A673 (cell line): ENCODE measurements around the gene PTPA. TPM values are rescaled to one million over a fixed set of nuclear protein-coding genes. Genes with fewer than 3 reads are reported as not detected.

Source experiments
- BruUV-seq: library from RNA; stranded (reverse); fragments of 400-500 nt; replicated peaks from 2 replicates; lab custom pipeline; 2021; lab: Mats Ljungman, UMichigan
- CTCF ChIA-PET: fragments of 300-600 bp; sonication (Branson Sonifier 250); formaldehyde crosslinking; loops from one replicate; lab custom pipeline; 2022; ENCODE audit warnings: antibody characterized with exemption; lab: Charles Lee
- POLR2A ChIA-PET: fragments of 300-600 bp; sonication (Branson Sonifier 250); formaldehyde crosslinking; loops from one replicate; lab custom pipeline; 2022; ENCODE audit warnings: antibody characterized with exemption; ENCODE audit not compliant: low non-redundant PET; lab: Charles Lee
- DNase-seq: peaks from one replicate; pipeline ENCODE4 v3.0.0-alpha.2; 2015; ENCODE audit warnings: low spot score
- H3K27ac ChIP-seq: fragments of 200-600 bp; sonication (generic); 2 replicates; pipeline ENCODE4 v1.5.1; 2016; ENCODE audit warnings: mixed run types, low read depth, mild to moderate bottlenecking, mixed read lengths, antibody characterized with exemption, low read length; ENCODE audit not compliant: poor library complexity, severe bottlenecking
- H3K27me3 ChIP-seq: fragments of 200-600 bp; sonication (generic); replicated peaks from 2 replicates; pipeline ENCODE4 v1.6.1; 2017; ENCODE audit warnings: mixed run types, low read depth, mild to moderate bottlenecking, mixed read lengths, antibody characterized with exemption, low read length; ENCODE audit not compliant: insufficient read depth, poor library complexity
- H3K36me3 ChIP-seq: fragments of 200-600 bp; sonication (generic); 2 replicates; pipeline ENCODE4 v1.6.1; 2016; ENCODE audit warnings: mixed run types, mild to moderate bottlenecking, mixed read lengths, antibody characterized with exemption, low read length; ENCODE audit not compliant: insufficient read depth, poor library complexity, severe bottlenecking
- H3K4me1 ChIP-seq: fragments of 200-600 bp; sonication (generic); 2 replicates; pipeline ENCODE4 v1.6.1; 2017; ENCODE audit warnings: mixed run types, mild to moderate bottlenecking, mixed read lengths, antibody characterized with exemption, low read length; ENCODE audit not compliant: insufficient read depth, poor library complexity, severe bottlenecking
- H3K4me3 ChIP-seq: fragments of 200-600 bp; sonication (generic); 2 replicates; pipeline ENCODE4 v1.5.1; 2016; ENCODE audit warnings: low read depth, mixed run types, mild to moderate bottlenecking, mixed read lengths, low read length; ENCODE audit not compliant: poor library complexity, severe bottlenecking
- H3K9me3 ChIP-seq: fragments of 200-600 bp; sonication (generic); 2 replicates; pipeline ENCODE4 v1.6.1; 2016; ENCODE audit warnings: mixed run types, low read depth, mild to moderate bottlenecking, mixed read lengths, antibody characterized with exemption, low read length; ENCODE audit not compliant: poor library complexity, severe bottlenecking
- CTCF ChIP-seq: fragments of 300-800, 200-600 bp; sonication (generic); conservative IDR thresholded peaks from 2 replicates; pipeline ENCODE4 v1.5.1; 2017; ENCODE audit warnings: low read depth, mild to moderate bottlenecking, antibody characterized with exemption, low read length, moderate library complexity, mixed read lengths
- EZH2 ChIP-seq: fragments of 200-600 bp; sonication (generic); IDR thresholded peaks from 2 replicates; pipeline ENCODE4 v1.6.1; 2017; ENCODE audit warnings: borderline replicate concordance, low read depth, mild to moderate bottlenecking, mixed read lengths, antibody characterized with exemption, low read length; ENCODE audit not compliant: poor library complexity, severe bottlenecking
- intact Hi-C: fragments of 100-400 bp; cut with micrococcal nuclease; formaldehyde crosslinking; loops from one replicate; pipeline ENCODE4 v1.10.0; 2022; ENCODE audit not compliant: unreplicated experiment
- total RNA-seq: library from RNA; stranded (reverse); gene quantifications from 2 replicates; pipeline ENCODE4 v1.2.3, GENCODE V29; 2021

The PTPA gene
- total RNA-seq, 1 experiment from 2014 or later = 157 TPM

DNA sequence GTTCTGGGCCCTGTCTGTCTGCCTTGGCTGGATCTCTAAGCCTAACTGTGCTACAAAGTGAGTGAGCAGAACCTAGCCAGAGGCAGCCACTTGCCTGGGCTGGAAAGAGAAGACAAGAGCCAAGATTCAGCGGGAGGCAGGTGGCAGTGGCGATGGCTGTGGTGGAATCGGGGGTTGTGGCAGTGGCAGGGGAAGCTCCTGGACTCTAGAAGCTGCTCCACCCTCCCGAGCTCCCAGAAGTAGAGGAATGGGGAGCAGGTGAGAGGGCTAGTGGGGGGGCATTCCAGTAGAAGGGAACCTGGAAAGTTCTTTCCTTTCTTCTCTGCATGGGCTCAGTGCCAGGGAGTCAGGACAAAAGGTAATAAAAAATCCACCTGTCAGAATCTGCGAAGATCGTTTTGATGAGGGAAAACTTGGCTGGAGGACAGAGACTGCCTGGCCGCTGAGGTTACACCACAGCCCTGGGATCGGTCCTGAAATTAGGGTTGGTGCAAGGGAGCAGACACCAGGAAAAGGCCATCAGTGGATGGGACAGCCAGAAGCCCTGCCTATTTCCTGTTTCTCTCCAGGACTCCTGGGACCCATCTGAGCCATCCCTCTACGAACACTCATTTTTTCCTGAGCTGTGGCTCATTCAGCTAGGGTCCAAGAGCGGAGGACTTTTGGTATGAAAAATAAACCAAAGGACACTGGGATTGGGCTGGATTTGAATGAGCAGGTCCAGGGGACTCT lies 2.2 kb upstream of the PTPA start:
- intact Hi-C loops = no loop called here
- CTCF ChIA-PET = no interaction called here

DNA sequence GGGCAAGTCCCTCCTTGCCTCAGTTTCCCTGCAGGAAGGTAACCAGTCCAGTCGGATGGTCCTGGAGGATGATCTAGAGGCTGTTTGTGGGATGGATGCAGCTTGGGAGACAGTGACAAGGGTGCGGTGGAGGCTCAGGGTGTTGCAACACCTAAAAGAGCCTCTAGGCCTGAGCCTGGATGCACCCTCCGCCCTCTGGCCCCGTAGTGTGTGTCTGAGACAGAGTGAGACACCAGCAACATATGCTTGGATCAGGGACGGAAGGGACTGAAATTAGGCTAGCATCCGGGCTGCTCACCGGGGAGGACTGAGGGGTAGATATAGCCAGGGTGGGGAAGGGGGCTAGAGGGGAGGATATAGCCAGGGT lies 1.7 kb upstream of the PTPA start:
- intact Hi-C loops = no loop called here
- no peak for TF ChIP-seq CTCF
- TF ChIP-seq EZH2 = no peak
- Histone ChIP-seq H3K4me1 (peaks cover 11% of the 10 kb centered on the region), H3K27ac (no peak overlapping the region), H3K4me3 (peak overlapping the region; percentile 88), H3K9me3 (no peaks in the 10 kb centered on the region), H3K27me3 (no peaks in the 10 kb centered on the region), H3K36me3 (no peaks in the 10 kb centered on the region)
- POLR2A ChIA-PET = interaction anchor here (0.5 kb wide), 1 partner anchor 516 kb away, joined by 3 read pairs; no protein-coding TSS in a partner anchor
- DNase-seq = peak; percentile 33
- CTCF ChIA-PET = no interaction called here
- BruUV-seq = no TSS peak

More for the DNA sequence above, 2.2 kb upstream of the PTPA start:
- no TSS peak for BruUV-seq
- TF ChIP-seq CTCF (no peak), EZH2 (no peak)
- H3K27ac ChIP-seq = no peak overlapping the region
- H3K27me3 ChIP-seq = no peaks in the 10 kb centered on the region
- no peaks in the 10 kb centered on the region for H3K36me3 ChIP-seq
- no peak overlapping the region for H3K4me3 ChIP-seq
- POLR2A ChIA-PET = interaction anchor here (0.5 kb wide), 1 partner anchor 516 kb away, joined by 3 read pairs; no protein-coding TSS in a partner anchor
- no peaks in the 10 kb centered on the region for H3K9me3 ChIP-seq
- DNase-seq = peak; percentile 37
- H3K4me1 ChIP-seq = peaks cover 11% of the 10 kb centered on the region

- no TSS peak for BruUV-seq
- Histone ChIP-seq H3K27me3 (no peaks in the 10 kb centered on the region), H3K27ac (peak overlapping the region; percentile 94), H3K9me3 (no peaks in the 10 kb centered on the region), H3K4me1 (peaks cover 11% of the 10 kb centered on the region), H3K4me3 (peak overlapping the region; percentile 88), H3K36me3 (no peaks in the 10 kb centered on the region)
- intact Hi-C loops = loop anchor here (2.0 kb wide), 2 partner anchors 17 to 29 kb away; partner anchors contain the start of gene DOLPP1
- no peak for DNase-seq
- TF ChIP-seq EZH2 = no peak
- TF ChIP-seq CTCF = no peak
- ChIA-PET POLR2A (no interaction called here), CTCF (no interaction called here)
Observed at GRCh38 chr9:129109952-129110739, 1.1 kb upstream of the PTPA start.
